Measurements from ENCODE around the gene SRC.

SRC gene

DNA sequence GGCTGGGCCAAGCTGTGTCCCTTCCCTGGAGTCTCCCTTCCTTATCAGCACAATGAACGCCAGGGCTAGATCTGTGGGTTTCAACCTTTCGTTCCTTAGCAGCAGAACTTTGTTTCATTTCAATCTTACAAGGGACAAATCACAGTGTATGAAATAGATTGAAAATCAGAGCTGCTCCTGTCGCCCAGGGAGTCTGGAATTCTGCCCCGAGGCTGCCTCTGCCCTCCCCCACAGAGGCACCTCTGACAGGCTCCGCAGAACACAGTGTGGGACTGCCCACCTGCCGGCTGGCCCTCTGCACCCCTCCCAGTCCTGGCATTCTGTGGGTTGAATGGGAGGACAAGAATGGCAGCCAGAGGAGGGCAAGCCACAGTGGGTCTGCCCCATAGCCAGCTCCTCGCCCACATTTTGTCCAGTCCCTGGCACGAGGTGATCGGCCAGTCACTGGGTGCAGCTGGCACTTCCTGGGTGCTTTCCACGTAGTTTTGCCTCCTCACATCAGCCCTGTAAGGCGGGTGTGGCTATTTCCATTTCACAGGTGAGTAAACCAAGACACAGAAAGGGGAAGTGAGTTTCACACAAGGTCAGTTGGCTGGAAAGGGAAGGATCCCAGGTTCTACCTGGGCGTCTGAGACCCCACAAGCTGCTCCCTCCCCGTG lies 30.4 kb upstream of the SRC start:
- DNase-seq, result no peak

DNA sequence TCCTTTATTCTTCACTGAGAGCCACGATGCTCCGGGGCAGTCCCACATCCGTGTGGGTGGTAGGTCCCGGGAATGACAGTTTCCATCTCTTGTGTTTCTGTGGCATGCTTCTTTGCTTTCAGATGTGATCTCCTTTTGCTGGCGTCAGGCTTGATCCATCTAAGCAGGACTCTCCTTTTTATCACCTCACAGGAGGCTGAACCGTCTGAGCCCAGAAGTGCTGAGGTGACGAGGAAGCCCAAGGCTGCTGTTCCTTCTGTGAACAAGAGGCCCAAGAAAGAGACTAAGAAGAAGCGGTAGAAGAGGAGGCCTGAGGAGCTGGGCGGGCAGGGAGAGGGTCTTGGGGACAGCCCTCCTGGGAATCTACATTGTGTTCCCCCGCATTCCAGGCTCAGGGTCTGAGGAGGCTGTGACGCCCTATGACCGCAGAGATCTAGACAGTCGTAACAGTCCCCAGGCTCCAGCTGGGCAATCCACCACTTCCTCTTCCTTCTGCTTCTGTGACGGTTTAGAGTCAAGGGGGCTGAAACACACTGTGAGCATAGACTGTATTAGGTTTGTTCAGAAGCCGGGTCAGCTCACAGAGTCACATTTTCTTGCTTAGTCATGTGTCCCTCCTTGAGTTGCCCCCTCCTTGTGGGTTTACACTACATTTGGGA lies 29.7 kb upstream of the SRC start:
- peak; percentile 92 for DNase-seq

DNA sequence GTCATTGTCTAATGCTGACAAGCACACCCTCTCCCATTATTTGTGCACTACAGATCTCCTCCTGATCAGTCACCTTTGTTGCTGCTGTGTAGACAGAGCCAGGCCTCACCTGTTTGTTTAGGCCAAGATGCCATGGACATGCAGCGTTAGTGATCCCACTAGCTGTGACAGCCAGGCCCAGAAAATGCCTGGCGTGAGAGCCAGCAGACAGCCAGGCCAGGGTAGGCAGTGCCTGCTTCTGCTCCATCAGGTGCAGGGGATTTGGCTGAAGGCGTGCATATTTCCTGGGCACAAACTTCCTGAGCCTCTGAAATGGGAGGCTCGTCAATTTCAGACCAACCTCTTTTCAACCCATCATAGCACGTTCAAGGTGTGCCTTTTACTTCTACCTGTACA lies 29.2 kb upstream of the SRC start:
- no peak for DNase-seq

DNA sequence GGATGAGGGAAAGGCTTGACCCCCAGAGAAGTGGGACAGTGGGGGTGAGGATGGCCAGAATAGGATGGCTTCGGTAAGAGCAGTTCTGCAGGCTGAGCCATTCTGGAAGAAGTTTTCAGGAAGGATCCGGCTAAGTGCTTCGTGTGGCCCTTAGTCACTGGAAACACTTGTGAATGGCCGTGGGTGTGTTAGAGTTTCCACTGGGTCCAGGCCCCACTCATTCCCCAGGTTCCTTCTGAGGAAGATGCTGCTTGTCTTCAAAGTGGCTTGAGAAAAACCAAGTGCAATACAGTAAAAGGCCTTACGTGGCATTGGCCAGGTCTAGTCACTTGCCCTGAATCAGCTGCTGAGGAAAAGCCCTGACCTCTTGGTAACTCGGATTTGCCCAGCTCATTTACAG lies 28.6 kb upstream of the SRC start:
- no peak for DNase-seq

DNA sequence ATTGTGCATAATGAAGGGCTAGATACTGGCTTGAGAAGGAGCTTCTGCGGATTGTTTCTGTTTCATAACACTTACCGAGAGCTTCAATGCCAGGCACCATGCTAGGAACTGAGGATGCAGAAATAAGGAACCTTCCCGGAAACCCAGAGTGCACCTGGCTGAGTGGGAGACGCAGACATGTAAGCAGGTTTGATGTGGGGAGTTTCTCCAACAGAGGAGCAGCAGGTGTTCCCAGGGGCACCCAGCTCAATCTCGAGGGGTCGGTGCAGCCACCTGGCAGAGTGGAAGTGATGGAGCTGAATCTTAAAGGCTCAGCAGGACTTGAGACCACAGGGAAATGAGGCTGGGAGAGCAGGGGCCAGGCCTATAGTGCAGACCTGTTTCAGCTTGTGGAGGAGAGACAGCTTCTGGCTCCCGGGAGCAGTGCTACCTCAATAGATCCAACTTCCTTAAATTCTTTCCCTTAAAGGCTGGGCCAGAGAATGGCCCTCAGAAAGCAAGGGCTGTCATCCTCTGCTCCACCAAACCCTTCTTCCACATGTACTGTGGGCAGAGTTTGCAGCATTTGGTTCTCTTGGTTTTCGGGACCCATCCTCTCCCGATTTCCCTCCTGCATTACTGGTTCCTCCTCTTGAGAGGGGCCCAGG lies 27.8 kb upstream of the SRC start:
- DNase-seq, result no peak

DNA sequence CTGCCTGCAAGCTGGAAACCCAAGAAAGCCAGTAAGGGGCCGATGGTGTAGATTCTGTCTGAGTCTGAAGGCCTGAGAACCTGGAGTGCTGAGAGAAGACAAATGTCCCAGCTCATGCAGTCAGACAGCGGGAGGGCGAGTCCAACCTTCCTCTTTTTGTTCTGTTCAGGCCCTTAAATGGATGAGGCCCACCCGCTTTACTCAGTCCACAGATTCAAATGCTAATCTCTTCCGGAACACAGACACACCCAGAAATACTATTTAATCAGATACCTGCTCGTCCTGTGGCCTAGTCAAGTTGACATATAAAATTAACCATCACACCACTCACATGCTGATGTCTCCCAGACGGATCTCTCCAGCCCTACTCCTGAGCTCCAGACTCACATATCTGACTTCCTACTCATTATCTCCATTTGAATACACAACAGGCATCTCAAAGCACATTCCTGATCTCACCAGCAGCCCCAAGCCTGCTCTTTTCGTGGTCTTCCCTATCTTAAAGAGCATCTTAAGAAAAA lies 26.7 kb upstream of the SRC start:
- peak; percentile 75 for DNase-seq

DNA sequence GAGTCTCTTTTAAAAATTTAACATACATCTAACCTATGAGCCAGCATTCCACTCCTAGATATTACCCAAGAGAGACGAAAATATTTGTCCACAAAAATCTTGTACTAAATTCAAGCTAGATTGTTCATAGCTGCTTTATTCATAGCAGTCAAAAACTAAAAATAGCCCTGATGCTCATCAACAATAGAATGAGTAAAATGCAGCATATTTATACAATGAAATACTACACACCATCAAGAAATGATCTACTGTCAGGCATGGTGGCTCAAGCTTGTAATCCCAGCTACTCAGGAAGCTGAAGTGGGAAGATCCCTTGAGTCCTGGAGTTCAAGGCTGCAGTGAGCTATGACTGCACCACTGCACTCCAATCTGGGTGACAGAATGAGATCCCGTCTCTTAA lies 22.0 kb upstream of the SRC start:
- no peak for DNase-seq

DNA sequence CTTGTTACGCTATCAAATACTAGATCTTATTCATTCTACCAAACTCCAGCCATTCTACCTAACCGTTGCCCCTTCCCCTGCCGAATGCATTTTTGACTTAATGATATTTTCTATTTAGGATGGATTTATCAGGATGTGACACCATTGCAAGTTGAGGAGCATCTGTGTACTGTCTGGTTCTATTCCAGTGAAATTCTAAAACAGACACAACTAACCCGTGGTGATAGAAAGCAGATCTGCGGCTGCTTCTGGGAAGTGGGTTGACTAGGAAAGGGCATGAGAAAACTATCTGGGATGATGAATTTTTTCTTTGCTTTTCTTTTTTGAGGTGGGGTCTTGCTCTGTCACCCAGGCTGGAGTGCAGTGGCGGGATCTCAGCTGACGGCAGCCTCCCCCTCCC lies 20.7 kb upstream of the SRC start:
- no peak for DNase-seq

DNA sequence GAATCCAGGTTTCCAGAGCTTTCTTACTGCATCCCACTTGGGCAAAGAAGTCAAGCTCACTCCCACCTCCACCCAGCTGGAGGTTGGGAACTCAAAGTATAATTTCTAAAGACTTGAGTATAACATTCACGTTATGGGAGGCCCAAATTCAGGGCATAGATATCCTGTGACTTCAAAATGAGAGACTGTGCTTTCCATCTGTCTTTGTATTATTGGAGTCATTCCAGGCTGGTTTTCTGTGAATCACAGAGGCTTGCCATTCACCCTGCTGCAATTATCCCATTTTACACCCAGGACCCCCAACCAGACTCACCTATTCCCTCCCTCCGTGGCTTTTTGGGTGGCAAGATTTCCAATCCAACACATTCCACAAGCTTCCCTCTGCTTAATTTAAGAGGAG lies 19.3 kb upstream of the SRC start:
- no peak for DNase-seq

DNA sequence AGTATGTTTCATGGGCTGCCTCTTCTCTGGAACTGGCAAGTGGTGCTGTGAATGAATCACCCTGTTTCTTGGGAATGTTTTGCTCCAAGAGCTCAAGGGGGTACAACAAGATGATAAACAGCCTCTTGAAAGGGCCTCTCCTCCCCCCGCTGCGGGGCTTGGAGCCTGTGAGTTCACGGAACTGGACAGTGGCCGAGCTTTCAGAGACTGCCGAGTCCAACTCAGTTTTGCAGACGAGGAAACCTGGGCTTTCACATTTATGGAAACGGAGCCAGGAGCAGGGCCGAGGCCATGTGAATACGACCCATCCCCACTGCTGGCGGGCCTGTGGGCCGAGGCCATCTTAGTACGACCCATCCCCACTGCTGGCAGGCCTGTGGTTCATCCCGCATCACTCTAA lies 18.2 kb upstream of the SRC start:
- DNase-seq, result no peak

DNA sequence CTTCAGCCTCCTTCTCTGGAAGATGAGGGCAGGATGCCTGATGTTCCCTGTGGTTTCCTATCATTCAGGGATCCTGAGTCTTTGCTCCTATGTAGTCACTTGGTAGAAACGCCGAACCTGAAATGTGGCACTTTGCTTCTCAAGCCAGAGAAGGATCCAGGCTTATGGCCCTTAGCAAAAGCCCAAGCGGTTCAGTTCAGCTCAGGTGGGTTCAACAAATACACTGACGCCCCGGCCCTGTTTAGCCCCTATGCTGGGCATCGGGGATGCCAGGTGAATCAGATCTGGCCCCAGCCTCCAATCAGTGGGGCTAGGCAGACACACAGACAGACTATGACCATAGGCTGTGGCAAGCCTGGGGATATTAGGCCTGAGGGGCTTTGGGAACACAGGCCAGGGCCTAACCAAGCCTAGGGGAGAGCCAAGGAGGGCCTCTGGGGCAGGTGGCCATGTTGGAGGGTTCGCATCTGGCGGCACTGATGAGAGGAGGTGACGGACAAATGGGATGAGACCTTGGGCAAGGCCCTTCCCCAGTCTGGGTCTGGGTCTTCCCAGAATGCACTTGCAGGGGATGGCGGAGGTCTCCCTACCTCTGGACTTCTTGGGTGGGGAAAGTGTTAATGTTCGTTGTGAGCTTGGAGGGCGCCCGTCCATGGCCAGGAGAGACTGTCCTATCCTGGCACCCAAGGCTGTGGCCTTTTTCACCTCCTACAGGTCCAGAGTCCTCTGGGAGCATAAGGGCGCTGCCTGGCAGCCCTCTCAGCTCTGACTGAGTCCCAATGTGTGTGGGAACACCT lies 17.6 kb upstream of the SRC start:
- DNase-seq, result no peak

DNA sequence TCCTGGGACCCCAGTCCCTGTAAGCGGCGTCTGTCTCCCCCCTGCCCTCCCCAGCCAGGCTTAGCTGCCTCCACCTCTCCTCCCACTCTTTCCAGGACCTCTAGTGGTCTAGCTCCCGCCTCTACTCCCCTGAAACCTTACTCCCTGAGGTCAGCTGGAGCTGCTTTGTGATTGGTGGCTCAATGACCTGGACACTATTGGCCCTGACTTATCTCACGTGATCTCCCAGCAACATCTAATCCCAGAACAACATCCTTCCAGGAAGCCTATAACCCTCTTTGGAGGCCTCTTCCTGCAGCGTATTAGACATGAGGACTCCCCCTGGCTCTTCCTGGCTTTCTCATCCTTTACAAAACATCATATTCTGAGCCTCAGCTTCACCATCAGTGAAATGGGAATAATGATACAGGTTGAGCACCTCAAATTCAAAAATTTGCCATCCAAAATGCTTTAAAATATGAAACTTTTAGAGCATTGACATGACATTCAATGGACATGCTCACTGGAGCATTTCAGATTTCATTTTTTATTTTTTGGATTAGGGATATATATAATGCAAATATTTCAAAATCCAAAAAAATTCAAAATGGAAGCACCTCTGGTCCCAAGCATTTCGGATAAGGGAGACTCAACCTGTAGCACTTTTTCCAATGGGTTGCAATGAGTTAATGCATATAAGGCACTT lies 16.3 kb upstream of the SRC start:
- no peak for DNase-seq

DNA sequence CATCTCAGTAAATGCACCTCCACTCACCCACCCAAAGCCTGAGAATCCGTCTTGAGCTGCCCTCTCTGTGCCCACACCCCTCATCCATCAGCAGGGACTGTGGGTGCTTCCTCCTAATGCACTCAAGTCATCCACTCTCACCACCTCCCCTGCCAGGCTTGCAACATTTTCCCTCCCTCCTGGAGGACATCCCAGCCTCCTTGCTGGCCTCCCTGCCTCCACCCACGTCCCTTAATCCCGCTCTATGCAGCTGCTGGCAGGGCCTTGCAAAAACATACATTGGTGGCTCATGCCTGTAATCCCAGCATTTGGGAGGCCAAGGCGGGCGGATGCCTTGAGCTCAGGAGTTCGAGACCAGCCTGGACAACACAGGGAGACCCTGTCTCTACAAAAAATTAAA lies 15.6 kb upstream of the SRC start:
- no peak for DNase-seq

DNA sequence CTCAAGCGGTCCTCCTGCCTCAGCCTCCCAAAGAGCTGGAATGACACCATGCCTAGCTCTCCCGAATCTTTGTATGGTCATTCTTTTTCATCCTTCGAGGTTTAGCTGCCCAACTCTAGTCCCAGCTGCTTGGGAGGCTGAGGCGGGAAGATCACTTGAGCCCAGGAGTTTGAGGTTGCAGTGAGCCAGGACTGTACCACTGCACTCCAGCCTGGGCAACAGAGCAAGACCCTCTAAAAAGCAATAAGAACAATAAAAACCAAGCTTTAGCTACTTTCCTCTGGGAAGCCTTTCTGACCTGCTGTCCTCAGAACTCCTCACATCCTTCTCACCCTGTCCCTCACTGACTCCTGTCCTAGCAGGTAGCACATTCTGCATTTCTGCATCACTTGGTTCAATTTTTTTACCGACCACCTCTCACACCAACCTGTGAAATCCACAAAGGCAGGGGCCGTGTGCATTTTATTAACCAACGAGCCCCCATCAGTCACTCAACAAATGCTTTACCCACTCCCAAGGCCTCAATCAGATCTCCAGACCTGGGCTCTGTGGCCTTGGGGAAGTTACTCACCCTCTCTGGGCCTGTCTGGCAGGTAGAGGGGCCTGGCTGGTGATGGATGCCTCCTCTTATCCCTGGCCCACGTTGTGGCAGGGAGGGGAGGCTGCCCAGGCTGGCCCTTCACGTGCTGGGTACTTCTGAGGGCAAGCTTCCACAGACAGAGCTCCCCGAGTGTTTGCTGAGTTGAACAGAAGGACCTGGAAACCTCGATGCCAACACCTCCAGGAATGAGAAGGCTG lies 14.7 kb upstream of the SRC start:
- DNase-seq, result no peak

DNA sequence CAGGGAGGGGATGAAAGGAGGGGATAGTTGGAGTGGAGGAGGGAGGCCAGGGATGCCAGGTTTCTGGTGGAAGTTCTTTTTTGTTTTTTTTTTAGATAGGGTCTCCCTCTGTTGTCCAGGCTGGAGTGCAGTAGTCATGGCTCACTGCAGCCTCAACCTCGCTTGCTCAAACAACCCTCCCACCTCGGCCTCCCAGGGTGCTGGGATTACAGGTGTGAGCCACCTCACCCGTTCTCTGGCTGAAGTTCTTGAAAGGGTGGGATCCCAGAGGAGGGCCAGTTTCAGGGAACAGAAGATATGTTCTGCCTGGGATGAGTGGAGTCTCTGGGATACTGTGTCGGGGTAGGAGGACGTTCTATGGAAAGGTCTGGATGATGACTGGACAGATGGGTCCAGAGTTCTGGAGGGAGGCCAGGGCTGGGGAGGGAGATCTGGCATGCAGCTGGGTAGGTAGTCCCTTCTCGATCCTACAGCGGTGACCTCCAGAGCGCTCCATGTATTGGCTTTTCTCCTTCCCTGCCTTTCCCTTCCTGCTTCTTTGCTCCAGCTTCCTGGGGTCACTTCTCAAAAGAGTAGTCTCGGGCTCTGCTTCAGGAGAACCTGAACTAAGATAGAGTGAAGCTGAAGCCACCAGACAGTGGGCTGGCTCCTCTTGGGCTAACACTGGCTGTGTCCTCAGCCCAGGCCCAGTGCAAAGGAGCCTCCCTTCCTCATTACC lies 12.7 kb upstream of the SRC start:
- DNase-seq, result no peak

DNA sequence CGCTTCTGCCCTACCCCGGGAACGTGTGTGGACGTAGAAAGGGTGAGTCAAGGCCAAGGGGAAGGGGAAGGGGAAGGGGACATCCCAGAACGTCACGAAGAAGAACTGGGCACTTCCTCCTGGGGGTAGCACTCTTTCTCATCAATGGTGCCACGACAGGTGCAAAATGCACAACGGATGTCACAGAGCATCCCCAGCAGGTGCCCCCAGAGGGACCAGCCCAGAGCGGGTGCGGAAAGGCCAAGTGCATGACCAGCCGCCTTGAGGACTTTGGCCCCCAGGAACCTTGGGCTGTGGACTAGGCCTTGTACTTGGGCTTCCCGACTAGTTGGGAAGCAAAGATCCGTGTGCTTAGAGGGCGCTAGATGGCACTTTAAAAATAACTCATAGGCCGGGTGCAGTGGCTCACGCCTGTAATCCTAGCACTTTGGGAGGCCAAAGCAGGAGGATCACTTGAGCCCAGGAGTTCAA lies 12.1 kb upstream of the SRC start:
- no peak for DNase-seq

DNA sequence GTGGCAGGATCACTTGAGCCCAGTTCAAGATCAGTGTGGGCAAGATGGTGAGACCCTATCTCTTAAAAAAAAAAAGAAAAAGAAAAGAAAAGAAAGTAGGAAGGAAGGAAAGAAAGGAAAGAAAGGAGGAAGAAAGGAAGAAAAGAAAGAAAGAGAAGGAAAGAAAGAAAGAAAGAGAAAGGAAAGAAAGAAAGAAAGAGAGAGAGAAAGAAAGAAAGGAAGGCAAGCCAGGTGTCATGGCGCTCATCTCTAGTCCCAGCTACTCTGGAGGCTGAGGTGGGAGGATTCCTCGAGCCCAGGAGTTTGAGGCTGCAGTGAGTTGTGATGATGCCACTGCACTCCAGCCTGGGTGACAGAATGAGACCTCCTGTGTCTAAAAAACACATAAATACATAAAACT lies 11.5 kb upstream of the SRC start:
- no peak for DNase-seq

DNA sequence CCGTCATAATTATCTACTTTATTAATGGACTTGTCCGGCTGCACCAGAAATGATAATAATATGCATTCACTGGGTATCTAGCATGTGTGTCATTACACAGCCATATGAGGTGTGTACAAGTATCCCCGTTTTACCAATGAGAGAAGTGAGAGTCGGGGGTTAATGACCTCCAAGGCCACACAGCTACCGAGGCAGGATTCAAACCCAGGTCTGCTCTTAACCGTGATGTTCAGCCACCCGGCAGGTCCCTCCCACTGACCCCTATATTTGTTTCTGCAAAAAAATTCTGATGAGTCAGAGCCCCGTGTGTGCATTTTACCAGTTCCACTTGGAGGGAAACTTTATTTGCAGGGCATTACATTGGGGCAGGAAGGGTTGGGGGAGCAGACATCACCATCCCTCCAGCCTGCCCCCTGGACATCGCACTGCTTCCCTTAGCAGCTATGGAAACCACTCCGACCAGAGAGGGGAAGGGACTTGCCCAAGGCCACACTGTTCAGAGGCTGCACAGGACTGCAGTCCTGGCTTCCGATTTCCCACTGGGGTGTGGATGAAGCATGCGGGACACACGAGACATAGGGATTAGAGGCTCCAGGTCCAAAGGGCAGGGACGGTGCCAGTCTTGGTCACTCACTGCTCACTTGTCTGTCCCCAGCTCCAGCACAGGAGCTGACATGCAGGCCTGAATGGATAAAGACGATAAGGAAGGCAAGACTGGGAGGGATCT lies 10.1 kb upstream of the SRC start:
- DNase-seq, result peak; percentile 49

DNA sequence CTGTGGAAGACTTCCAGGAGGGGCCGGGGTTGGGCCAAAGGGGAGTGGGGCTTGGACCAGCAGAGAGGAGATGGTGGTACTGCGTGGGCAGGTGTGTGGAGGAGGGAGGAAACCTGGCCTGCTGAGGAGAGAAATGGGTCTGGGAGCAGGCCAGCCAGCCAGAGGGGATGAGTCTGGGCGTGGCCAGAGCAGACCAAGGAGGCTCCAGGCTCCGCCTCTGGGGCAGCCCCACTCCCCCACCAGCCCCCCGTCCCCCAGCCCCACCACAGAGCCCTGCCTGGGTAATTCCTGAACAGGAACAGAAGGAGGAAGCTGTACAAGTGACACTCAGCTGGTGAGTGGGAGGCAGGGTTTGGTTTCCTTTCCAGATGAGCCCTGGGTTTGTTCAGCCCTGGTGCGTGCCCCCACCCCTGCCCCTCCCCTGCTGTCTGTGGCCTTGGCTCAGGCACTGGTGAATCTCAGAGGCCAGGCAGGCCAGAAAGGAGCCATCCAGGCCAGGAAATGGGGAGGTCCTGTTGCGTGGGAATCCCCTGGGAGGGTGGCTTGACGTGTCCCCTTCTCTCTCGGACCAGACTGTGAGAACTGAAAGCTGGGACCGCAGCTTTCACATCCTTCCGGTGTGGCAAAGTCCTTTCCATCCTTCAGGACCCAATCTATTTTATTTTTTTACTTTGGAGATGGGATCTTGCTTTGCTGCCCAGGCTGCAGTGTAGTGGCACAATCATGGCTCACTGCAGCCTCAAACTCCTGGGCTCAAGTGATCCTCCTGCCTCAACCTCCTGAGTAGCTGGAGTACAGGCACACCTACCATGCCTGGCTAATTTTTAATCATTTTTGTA lies 9.4 kb upstream of the SRC start:
- peak; percentile 88 for DNase-seq

Data from hematopoietic multipotent progenitor cell treated with erythropoietin and hydrocortisone succinate and interleukin-3 and kit ligand, for 4 days (in vitro differentiated cells).